GM10847 (cell line): ENCODE measurements around the gene SFTPA1.

Experiments
- POLR2A ChIP-seq: IDR thresholded peaks from 2 replicates; pipeline ENCODE4 v1.6.1; 2011; ENCODE audit not compliant: insufficient read length; ENCODE audit errors: extremely low read depth

SFTPA1 gene

DNA sequence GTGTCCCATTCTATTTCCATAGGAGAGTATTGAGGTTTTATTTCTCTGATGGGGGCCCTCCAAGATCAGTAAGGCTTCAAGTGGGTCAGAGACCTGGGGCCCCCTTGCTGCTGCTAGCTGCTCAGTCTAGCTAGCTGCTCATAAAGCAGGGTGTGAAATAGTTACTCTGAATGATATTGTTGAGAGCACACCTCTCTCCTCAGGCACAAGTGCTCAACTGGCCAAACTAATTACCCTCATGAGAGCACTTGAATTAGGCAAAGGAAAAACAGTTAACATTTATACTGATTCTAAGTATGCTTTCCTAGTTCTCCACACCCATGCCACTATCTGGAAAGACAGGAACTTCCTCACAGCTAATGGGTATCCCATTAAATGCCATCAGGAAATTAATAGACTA is 5.4 kb upstream of the SFTPA1 start:
- TF ChIP-seq POLR2A, result no peak

DNA sequence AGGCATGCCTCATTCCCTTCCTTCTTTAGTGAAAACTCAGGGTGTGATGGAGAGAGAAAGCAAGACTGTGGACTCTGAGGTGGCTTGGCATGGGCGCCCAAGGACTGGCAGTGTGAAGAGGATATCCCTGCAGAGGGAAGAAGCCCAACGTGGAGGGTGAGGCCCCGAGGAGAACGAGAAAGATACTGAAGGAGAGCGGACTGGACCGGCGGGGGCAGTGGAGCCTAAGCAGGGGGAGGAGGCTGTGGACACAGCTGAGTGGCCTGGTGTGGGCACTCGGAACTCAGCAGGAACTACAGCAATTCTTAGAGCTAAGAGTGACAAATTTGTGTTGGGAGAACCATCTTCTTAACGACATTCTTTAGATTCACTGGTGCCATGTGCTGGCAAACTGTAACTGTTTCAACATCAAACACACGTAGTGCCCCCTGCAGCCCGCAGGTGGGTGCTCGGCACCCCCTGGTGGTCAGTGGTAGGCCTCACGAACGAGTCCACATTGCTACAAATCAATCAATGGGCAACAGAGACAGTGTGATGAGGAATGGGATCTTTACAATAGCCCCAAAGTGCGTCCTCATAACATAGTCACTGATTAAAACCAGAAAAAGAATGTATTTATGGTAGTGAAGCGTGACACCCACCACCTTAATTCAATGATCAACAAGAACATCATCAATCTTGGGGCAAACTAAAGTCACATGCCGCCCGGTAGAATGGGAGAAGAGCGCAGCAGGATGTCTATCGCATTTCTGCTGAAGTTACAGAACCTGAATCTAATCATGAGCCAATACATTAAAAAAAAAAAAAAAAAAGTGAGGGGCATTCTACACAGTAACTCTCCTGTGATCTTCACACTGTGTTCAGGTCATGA is 2.0 kb upstream of the SFTPA1 start:
- no peak for TF ChIP-seq POLR2A

DNA sequence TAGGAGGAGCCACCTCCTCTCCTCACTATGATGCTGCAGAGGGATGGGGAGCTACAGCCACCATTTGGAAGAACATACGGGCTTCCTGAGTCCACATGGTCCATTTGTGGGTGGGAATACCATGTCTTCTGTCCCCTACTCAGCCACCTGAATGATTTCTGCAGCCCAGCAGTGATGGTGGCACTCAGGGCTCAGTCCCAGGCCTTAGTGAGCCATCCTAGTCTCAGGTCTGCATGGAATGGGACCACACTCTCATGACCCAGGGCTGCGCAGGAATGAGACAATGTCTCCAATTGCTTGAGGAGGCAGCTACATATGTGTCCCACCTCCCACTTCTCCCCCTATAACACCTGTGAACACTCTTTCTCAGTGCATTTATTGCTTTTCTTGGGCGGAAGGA is 4.8 kb downstream of the SFTPA1 start:
- TF ChIP-seq POLR2A, result no peak

DNA sequence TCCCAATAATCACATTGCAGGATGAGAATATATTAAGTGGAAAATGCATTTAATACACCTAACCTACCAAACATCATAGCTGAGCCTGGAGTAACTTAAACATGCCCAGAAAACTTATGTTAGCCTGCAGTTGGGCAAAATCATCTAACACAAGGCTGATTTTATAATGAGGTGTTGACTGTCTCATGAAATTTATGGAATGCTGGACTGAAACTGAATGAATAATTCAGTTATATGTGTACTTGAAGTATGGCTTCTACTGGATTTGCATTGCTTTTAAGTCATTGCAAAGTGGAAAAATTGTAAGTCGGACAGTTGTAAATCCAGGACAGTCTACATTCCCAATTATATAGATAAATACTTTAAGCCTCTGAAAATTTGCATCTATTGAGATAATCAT is 5.4 kb downstream of the SFTPA1 start:
- TF ChIP-seq POLR2A, result no peak

DNA sequence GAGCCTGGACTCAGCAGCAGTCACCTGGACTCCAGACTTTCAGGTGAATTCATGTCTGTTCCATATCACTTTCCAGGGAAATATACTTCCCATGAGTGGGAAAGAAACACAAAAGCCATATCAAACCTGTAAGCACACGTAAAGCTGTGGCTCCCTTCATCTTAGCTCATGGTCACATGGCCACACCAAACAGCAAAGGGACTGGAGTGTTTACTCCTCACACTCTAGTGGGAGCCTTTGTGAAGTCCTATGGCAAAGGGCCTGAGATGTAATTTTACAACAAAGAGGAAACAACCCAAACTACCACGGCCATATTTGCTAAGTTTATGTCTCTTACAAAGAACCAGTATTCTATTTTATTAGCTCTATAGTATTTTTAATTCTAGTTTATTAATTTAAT is 16.3 kb downstream of the SFTPA1 start:
- TF ChIP-seq POLR2A, result no peak

DNA sequence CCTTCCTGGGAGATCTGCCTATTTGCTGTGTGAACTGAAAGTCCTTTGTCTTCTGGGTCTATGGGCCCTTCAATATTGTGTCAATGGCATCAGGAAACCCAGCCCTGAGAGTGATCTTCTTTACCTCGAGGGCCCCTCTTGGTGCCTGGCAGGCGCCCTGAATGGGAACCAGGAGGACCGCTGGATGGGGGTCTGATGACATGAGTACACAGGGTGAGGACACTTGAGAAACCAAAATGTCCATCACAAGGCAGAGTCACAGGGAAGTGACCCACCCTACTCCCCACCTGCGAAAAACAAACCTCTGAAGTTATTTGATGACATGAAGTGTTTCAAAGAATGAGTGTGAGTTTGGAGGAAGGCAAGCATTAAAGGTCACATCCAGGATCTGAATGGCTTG is 17.3 kb downstream of the SFTPA1 start:
- TF ChIP-seq POLR2A, result no peak

DNA sequence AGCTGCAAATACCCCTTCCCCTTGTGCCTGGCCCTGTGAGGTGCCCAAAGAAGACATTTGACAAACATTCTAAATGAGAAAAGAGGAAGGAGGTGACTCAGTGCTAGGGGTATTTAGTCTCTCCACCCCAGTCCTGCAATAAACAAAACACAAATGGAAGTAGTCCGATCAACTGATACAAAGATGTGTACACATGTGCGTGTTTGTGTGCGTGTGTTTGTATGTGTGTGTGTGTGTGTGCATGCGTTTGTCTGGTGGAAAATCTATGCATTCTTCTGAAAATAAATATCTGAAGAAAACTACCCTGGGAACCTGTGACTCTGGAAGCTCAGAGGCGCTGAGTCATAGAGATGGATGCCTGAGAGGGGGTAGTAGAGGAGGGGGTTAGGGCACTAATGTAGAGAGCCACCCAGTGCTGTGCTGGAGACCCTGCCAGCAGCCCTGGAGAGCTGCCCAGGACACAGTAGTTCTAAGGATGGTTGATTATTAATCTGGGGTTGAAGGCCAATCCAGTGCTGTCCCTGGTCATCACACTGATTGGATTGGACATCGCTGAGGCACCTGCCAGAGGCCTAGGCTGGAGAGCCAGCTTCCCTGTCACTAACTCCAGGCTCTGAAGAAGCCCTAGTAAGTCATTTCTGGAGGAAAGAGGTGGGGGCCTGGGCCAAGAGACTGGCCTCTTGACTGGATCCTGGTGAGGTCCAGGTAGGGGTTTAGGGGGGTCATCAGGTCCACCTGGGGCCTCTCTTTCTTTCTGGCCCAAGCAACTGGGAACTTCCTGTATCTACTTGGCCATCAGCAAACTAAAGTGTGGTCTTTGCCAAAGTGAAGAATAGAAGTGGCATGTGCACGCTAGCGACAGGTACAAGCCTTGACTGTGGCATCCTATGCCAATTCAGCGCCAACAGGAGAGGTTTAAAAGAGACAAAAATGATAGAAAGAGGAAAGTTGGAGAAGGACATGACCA is 18.5 kb downstream of the SFTPA1 start:
- TF ChIP-seq POLR2A, result no peak

DNA sequence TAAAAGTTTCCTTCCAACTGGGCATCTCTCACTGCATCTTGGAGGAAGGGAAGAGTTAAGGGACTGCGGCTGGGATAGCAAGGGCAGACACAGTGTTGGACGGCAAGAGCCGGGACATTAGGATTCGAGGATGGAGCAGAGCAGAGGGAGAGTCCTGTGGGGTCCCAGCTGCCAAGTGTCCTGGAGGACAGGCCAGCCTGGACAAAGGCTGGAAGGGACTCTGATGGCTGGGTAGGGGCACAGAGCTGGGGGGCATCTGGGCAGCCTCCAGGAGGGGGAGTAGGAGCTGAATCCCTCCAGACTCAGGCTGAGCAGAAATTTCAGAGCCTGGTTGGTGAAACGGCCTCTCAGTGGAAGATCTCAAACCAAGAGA is 19.2 kb downstream of the SFTPA1 start:
- TF ChIP-seq POLR2A, result no peak

DNA sequence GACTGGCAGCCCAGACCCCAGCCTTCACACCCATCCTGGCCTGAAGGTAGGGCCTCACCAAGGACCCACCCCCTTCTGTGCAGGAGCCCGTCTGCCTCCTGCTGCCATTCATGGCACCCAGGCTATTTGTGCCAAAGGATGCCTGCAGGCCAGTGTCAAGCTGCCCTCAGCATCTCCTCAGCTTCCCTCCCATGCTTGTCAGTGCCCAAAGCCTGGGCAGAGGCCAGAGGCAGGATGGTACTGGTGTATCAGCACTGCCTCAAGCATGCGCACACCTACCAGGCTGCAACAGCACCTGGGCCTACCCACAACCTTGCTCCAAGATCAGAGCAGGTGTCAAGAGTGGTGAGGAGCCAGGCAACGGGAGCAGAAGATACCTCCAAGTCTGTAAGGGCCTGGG is 27.6 kb downstream of the SFTPA1 start:
- no peak for TF ChIP-seq POLR2A
